GM10248 (cell line): Measurements from ENCODE around the gene OXCT2.
A peak's percentile ranks its signal among the peaks of the same experiment; 100 is the strongest.

ENCODE experiments used
- CTCF ChIA-PET: fragments of 300-600 bp; sonication (Branson Sonifier 250); formaldehyde crosslinking; extraction: SDS; loops from one replicate; lab custom pipeline; 2021; ENCODE audit warnings: antibody characterized with exemption; lab: Yijun Ruan, JAX
- POLR2A ChIA-PET: fragments of 350-650 bp; sonication (Branson Sonifier 250); formaldehyde crosslinking; extraction: SDS; loops from one replicate; lab custom pipeline; 2020; ENCODE audit warnings: antibody characterized with exemption; lab: Yijun Ruan, JAX
- DNase-seq: peaks from one replicate; pipeline ENCODE4 v3.0.0; 2012; ENCODE audit errors: extremely low spot score
- CTCF ChIP-seq: IDR thresholded peaks from 2 replicates; pipeline ENCODE4 v1.5.1; 2012; ENCODE audit warnings: mild to moderate bottlenecking, low read depth; ENCODE audit errors: extremely low read depth, missing control alignments, control extremely low read depth

Gene OXCT2

GRCh38 chr1:39729842-39730241 is 41.3 kb downstream of the OXCT2 start:
- TF ChIP-seq CTCF: no peak
- ChIA-PET CTCF (interaction anchor here (1.5 to 1.9 kb wide), 2 partner anchors 10 to 71 kb away, joined by 4 read pairs; no protein-coding TSS in a partner anchor), POLR2A (interaction anchor here (0.6 kb wide), 1 partner anchor 121 kb away, joined by 3 read pairs; no protein-coding TSS in a partner anchor)
- DNase-seq: no peak

- no peak for DNase-seq
- ChIA-PET CTCF (interaction anchor here (1.5 to 1.8 kb wide), 2 partner anchors 9 to 71 kb away, joined by 4 to 5 read pairs; no protein-coding TSS in a partner anchor), POLR2A (no interaction called here)
- no peak for TF ChIP-seq CTCF
Measured at GRCh38 chr1:39729030-39729429, 42.1 kb downstream of the OXCT2 start.

GRCh38 chr1:39727932-39728317 is 43.2 kb downstream of the OXCT2 start:
- ChIA-PET CTCF (interaction anchor here (0.9 to 1.8 kb wide), 5 partner anchors 11 to 123 kb away, joined by 3 to 5 read pairs (median 4); partner anchors contain the start of gene PPIE), POLR2A (interaction anchor here (0.5 kb wide), 1 partner anchor 156 kb away, joined by 3 read pairs; no protein-coding TSS in a partner anchor)
- DNase-seq: no peak
- no peak for TF ChIP-seq CTCF

- ChIA-PET POLR2A (interaction anchor here (0.5 kb wide), 1 partner anchor 156 kb away, joined by 3 read pairs; no protein-coding TSS in a partner anchor), CTCF (interaction anchor here (0.9 to 1.8 kb wide), 5 partner anchors 11 to 122 kb away, joined by 3 to 5 read pairs (median 4); partner anchors contain the start of gene PPIE)
- peak; percentile 55 for DNase-seq
- no peak for TF ChIP-seq CTCF
Measured at GRCh38 chr1:39727221-39727931, 43.8 kb downstream of the OXCT2 start.

GRCh38 chr1:39726600-39726999 is 44.5 kb downstream of the OXCT2 start:
- ChIA-PET POLR2A (no interaction called here), CTCF (interaction anchor here (1.3 to 1.6 kb wide), 3 partner anchors 17 to 121 kb away, joined by 3 to 4 read pairs (median 4); no protein-coding TSS in a partner anchor)
- DNase-seq: no peak
- no peak for TF ChIP-seq CTCF

GRCh38 chr1:39722495-39722894 is 48.7 kb downstream of the OXCT2 start:
- ChIA-PET CTCF (interaction anchor here (0.9 to 2.3 kb wide), 6 partner anchors 20 to 624 kb away, joined by 3 to 11 read pairs (median 3); partner anchors contain the start of gene NT5C1A), POLR2A (no interaction called here)
- no peak for TF ChIP-seq CTCF
- DNase-seq: no peak
